SK-N-SH (cell line): Measurements from ENCODE around the gene CDHR2.

ENCODE experiments used
- CHD2 ChIP-seq: fragments of 150-350 bp; IDR thresholded peaks from 2 replicates; pipeline ENCODE4 v1.6.1; 2018; ENCODE audit warnings: low read length; ENCODE audit not compliant: partially characterized antibody
- CTCF ChIP-seq: fragments of 200-600 bp; sonication (generic); IDR thresholded peaks from 2 replicates; pipeline ENCODE4 v1.6.1; 2017; ENCODE audit warnings: antibody characterized with exemption, mild to moderate bottlenecking, moderate library complexity
- GABPA ChIP-seq: IDR thresholded peaks from 2 replicates; pipeline ENCODE4 v1.4.0; 2012; ENCODE audit warnings: low read depth, mild to moderate bottlenecking
- IRF3 ChIP-seq: fragments of 150-350 bp; IDR thresholded peaks from 2 replicates; pipeline ENCODE4 v1.6.1; 2016; ENCODE audit warnings: mild to moderate bottlenecking, low read depth, low read length
- PBX3 ChIP-seq: IDR thresholded peaks from 2 replicates; pipeline ENCODE4; 2012
- POLR2AphosphoS5 ChIP-seq: IDR thresholded peaks from 2 replicates; pipeline ENCODE4 v1.6.1; 2012; ENCODE audit warnings: low read depth, low read length
- RAD21 ChIP-seq: IDR thresholded peaks from 2 replicates; pipeline ENCODE4 v1.6.1; 2012; ENCODE audit warnings: mild to moderate bottlenecking, low read length
- RCOR1 ChIP-seq: fragments of 150-350 bp; IDR thresholded peaks from 2 replicates; pipeline ENCODE4 v1.6.1; 2017; ENCODE audit warnings: antibody characterized with exemption, low read length
- REST ChIP-seq: IDR thresholded peaks from 2 replicates; pipeline ENCODE4 v1.6.1; 2012; ENCODE audit warnings: mild to moderate bottlenecking, low read depth, low read length, moderate library complexity
- RFX5 ChIP-seq: IDR thresholded peaks from 2 replicates; pipeline ENCODE4 v1.6.1; 2012; ENCODE audit warnings: mild to moderate bottlenecking, improper control_type of control experiment, low read length
- SIN3A ChIP-seq: IDR thresholded peaks from 2 replicates; pipeline ENCODE4 v1.6.1; 2012; ENCODE audit warnings: low read depth, mild to moderate bottlenecking, low read length, moderate library complexity, borderline replicate concordance
- SMC3 ChIP-seq: IDR thresholded peaks from 2 replicates; pipeline ENCODE4 v1.6.1; 2012; ENCODE audit warnings: low read depth, low read length, improper control_type of control experiment
- USF2 ChIP-seq: fragments of 150-350 bp; IDR thresholded peaks from 2 replicates; pipeline ENCODE4 v1.6.1; 2017; ENCODE audit warnings: antibody characterized with exemption, low read length, low read depth, borderline replicate concordance

GRCh38 chr5:176639981-176640380, 90.8 kb downstream of the CDHR2 start:
- TF ChIP-seq CTCF (no peak), CHD2 (no peak), SMC3 (no peak), USF2 (no peak), RCOR1 (no peak), SIN3A (no peak), RFX5 (no peak), RAD21 (no peak), GABPA (no peak), POLR2AphosphoS5 (no peak), IRF3 (no peak), REST (no peak), PBX3 (no peak)
